MCF 10A (cell line): ENCODE results near the gene IGFBP1. TPM values are rescaled to one million over a fixed set of nuclear protein-coding genes. Genes with fewer than 3 reads are reported as not detected.

Experiments used
- BruUV-seq: library from RNA; stranded (reverse); fragments of 400-500 nt; replicated peaks from 2 replicates; lab custom pipeline; 2021; lab: Mats Ljungman, UMichigan
- CTCF ChIA-PET: fragments of 300-600 bp; sonication (Branson Sonifier 250); formaldehyde crosslinking; extraction: SDS; loops from one replicate; lab custom pipeline; 2021; ENCODE audit warnings: antibody characterized with exemption, inconsistent platforms; lab: Yijun Ruan, JAX
- POLR2A ChIA-PET: fragments of 300-600, 350-650 bp; sonication (Branson Sonifier 250); formaldehyde crosslinking; extraction: SDS; loops from one replicate; lab custom pipeline; 2020; ENCODE audit warnings: antibody characterized with exemption, inconsistent platforms; lab: Yijun Ruan, JAX
- DNase-seq: peaks from one replicate; pipeline ENCODE4 v3.0.0-alpha.2; 2018; ENCODE audit not compliant: unreplicated experiment
- H3K27ac Mint-ChIP-seq: one replicate; pipeline ENCODE4 v1.8.0; 2022; ENCODE audit warnings: mild to moderate bottlenecking, low read depth, mixed read lengths; ENCODE audit not compliant: unreplicated experiment
- H3K27me3 Mint-ChIP-seq: one replicate; pipeline ENCODE4 v1.8.0; 2022; ENCODE audit warnings: mixed read lengths; ENCODE audit not compliant: insufficient read depth, unreplicated experiment
- H3K36me3 Mint-ChIP-seq: one replicate; pipeline ENCODE4 v1.8.0; 2022; ENCODE audit warnings: mild to moderate bottlenecking, moderate library complexity, mixed read lengths; ENCODE audit not compliant: insufficient read depth, unreplicated experiment
- H3K4me1 Mint-ChIP-seq: one replicate; pipeline ENCODE4 v1.8.0; 2022; ENCODE audit warnings: mixed read lengths; ENCODE audit not compliant: insufficient read depth, unreplicated experiment
- H3K4me3 Mint-ChIP-seq: one replicate; pipeline ENCODE4 v1.8.0; 2022; ENCODE audit warnings: mild to moderate bottlenecking, moderate library complexity, mixed read lengths; ENCODE audit not compliant: unreplicated experiment
- H3K9me3 Mint-ChIP-seq: one replicate; pipeline ENCODE4 v1.8.0; 2022; ENCODE audit warnings: mixed read lengths; ENCODE audit not compliant: unreplicated experiment
- CTCF ChIP-seq: fragments of 200-600 bp; IDR thresholded peaks from one replicate; pipeline ENCODE4 v1.8.0; 2022; ENCODE audit warnings: antibody characterized with exemption, mild to moderate bottlenecking; ENCODE audit not compliant: unreplicated experiment
- intact Hi-C: fragments of 100-400 bp; cut with micrococcal nuclease; formaldehyde crosslinking; loops from 2 replicates; pipeline ENCODE4 v1.14.1; 2022
- total RNA-seq: library from RNA; stranded (reverse); gene quantifications from 2 replicates; pipeline ENCODE4 v1.2.3, GENCODE V29; 2022

IGFBP1 gene
- total RNA-seq, 1 experiment from 2014 or later = not detected

- Mint-ChIP-seq H3K4me3 (no peak overlapping the region), H3K27me3 (no peaks in the 10 kb centered on the region), H3K27ac (no peak overlapping the region), H3K4me1 (peaks cover 45% of the 10 kb centered on the region), H3K36me3 (no peaks in the 10 kb centered on the region), H3K9me3 (no peaks in the 10 kb centered on the region)
- no peak for TF ChIP-seq CTCF
- ChIA-PET CTCF (interaction anchor here (0.6 to 11.5 kb wide), 29 partner anchors 11 to 1260 kb away, joined by 3 to 191 read pairs (median 4); no protein-coding TSS in a partner anchor), POLR2A (interaction anchor here (0.9 to 1.6 kb wide), 6 partner anchors 230 to 829 kb away, joined by 3 to 6 read pairs (median 4); no protein-coding TSS in a partner anchor)
- no peak for DNase-seq
- intact Hi-C loops = loop anchor here (1.0 to 10.0 kb wide), 14 partner anchors 52 to 1331 kb away; partner anchors contain the start of gene CCDC201
- no TSS peak for BruUV-seq
Measured at GRCh38 chr7:45923818-45924217, 35.5 kb downstream of the IGFBP1 start.

- TF ChIP-seq CTCF = no peak
- no TSS peak for BruUV-seq
- Mint-ChIP-seq H3K36me3 (no peaks in the 10 kb centered on the region), H3K4me1 (peaks cover 43% of the 10 kb centered on the region), H3K27ac (peak overlapping the region; percentile 36), H3K27me3 (no peaks in the 10 kb centered on the region), H3K9me3 (no peaks in the 10 kb centered on the region), H3K4me3 (no peak overlapping the region)
- POLR2A ChIA-PET = interaction anchor here (0.5 to 1.6 kb wide), 7 partner anchors 38 to 829 kb away, joined by 3 to 7 read pairs (median 4); no protein-coding TSS in a partner anchor
- intact Hi-C loops = loop anchor here (2.0 to 10.0 kb wide), 7 partner anchors 52 to 1178 kb away; partner anchors contain the start of gene CCDC201
- CTCF ChIA-PET = interaction anchor here (1.0 to 11.5 kb wide), 11 partner anchors 34 to 1259 kb away, joined by 3 to 191 read pairs (median 7); no protein-coding TSS in a partner anchor
- DNase-seq = peak; percentile 81
Measured at GRCh38 chr7:45924283-45924682, 36.0 kb downstream of the IGFBP1 start.

GRCh38 chr7:45927721-45928120 is 39.4 kb downstream of the IGFBP1 start:
- H3K36me3 Mint-ChIP-seq = no peaks in the 10 kb centered on the region
- H3K4me1 Mint-ChIP-seq = peaks cover 24% of the 10 kb centered on the region
- CTCF ChIA-PET = no interaction called here
- DNase-seq = no peak
- no peak overlapping the region for H3K4me3 Mint-ChIP-seq
- H3K27me3 Mint-ChIP-seq = no peaks in the 10 kb centered on the region
- intact Hi-C loops = loop anchor here (10.0 kb wide), 2 partner anchors 637 to 857 kb away; no protein-coding TSS in a partner anchor
- POLR2A ChIA-PET = no interaction called here
- BruUV-seq = no TSS peak
- no peak overlapping the region for H3K27ac Mint-ChIP-seq
- no peak for TF ChIP-seq CTCF
- no peaks in the 10 kb centered on the region for H3K9me3 Mint-ChIP-seq

- CTCF ChIA-PET = interaction anchor here (1.3 kb wide), 1 partner anchor 13 kb away, joined by 4 read pairs; no protein-coding TSS in a partner anchor
- Mint-ChIP-seq H3K4me3 (no peak overlapping the region), H3K36me3 (no peaks in the 10 kb centered on the region), H3K9me3 (no peaks in the 10 kb centered on the region), H3K27ac (no peak overlapping the region), H3K4me1 (no peaks in the 10 kb centered on the region), H3K27me3 (no peaks in the 10 kb centered on the region)
- POLR2A ChIA-PET = interaction anchor here (0.7 kb wide), 1 partner anchor 185 kb away, joined by 3 read pairs; no protein-coding TSS in a partner anchor
- TF ChIP-seq CTCF = no peak
- intact Hi-C loops = no loop called here
- DNase-seq = no peak
- BruUV-seq = no TSS peak
Measured at GRCh38 chr7:45930967-45931366, 42.7 kb downstream of the IGFBP1 start.
